HCT116 (cell line): ENCODE results near the gene DNM1L. TPM values are rescaled to one million over a fixed set of nuclear protein-coding genes. Genes with fewer than 3 reads are reported as not detected.
A peak's percentile ranks its signal among the peaks of the same experiment; 100 is the strongest.

Source experiments
- ATAC-seq: fragments of 200-7000 bp; cut with Tn5 transposase; 2 replicates; pipeline ENCODE4 v1.9.1; 2020; ENCODE audit warnings: mild to moderate bottlenecking, moderate library complexity
- BruUV-seq: library from RNA; stranded (reverse); fragments of 400-500 nt; replicated peaks from 2 replicates; lab custom pipeline; 2021; lab: Mats Ljungman, UMichigan
- CTCF ChIA-PET: fragments of 300-600 bp; sonication (Branson Sonifier 250); formaldehyde crosslinking; loops from one replicate; lab custom pipeline; 2021; ENCODE audit warnings: antibody characterized with exemption; lab: Charles Lee
- POLR2A ChIA-PET: fragments of 300-600, 350-600 bp; sonication (Branson Sonifier 250); formaldehyde crosslinking; loops from one replicate; lab custom pipeline; 2021; ENCODE audit warnings: antibody characterized with exemption; lab: Charles Lee
- RAD21 ChIA-PET, 2 experiments: fragments of 300-600 bp; sonication (Branson Sonifier 250); formaldehyde crosslinking; loops; one replicate each; lab custom pipeline; 2023; ENCODE audit warnings: low total read pairs in 2 of 2; ENCODE audit not compliant: uncharacterized antibody in 2 of 2, unreplicated experiment in 2 of 2, low non-redundant PET in 1 of 2; lab: Charles Lee
- DNase-seq: peaks from one replicate; pipeline ENCODE4 v3.0.0-alpha.2; 2010; ENCODE audit warnings: low read depth, low spot score
- H2AFZ ChIP-seq: fragments of 200-600 bp; shearing (Covaris generic), sonication (generic); 2 replicates; pipeline ENCODE4 v1.6.1; 2017; ENCODE audit warnings: low read depth, mixed run types, mixed read lengths, antibody characterized with exemption, low read length; ENCODE audit not compliant: poor library complexity, severe bottlenecking
- H3K27ac ChIP-seq: 2 replicates; pipeline ENCODE4 v1.5.1; 2012; ENCODE audit warnings: low read depth, low read length
- H3K27me3 ChIP-seq: fragments of 200-600 bp; sonication (generic); 2 replicates; pipeline ENCODE4 v1.6.1; 2016; ENCODE audit warnings: mixed run types, low read length, mixed read lengths; ENCODE audit not compliant: insufficient read depth
- H3K36me3 ChIP-seq, 2 experiments: fragments of 200-500 bp in 1 of 2; fragments of 200-600 bp in 1 of 2; sonication (Bioruptor generic) in 1 of 2; sonication (generic) in 1 of 2; 2 replicates each; pipeline versions ENCODE4 v1.5.1 to v1.6.1; 2014 to 2016; ENCODE audit warnings: low read length in 2 of 2, inconsistent platforms in 1 of 2, mixed read lengths in 1 of 2, mixed run types in 1 of 2; ENCODE audit not compliant: insufficient read depth in 2 of 2, control insufficient read depth in 1 of 2
- H3K4me1 ChIP-seq, 2 experiments: fragments of 200-600 bp in 1 of 2; sonication (generic) in 1 of 2; 2 replicates each; pipeline versions ENCODE4 v1.5.1 to v1.6.1; 2012 to 2017; ENCODE audit warnings: low read length in 2 of 2, inconsistent platforms in 1 of 2, mild to moderate bottlenecking in 1 of 2, mixed read lengths in 1 of 2, mixed run types in 1 of 2, moderate library complexity in 1 of 2; ENCODE audit not compliant: insufficient read depth in 2 of 2, control insufficient read depth in 1 of 2
- H3K4me2 ChIP-seq: fragments of 200-600 bp; sonication (generic); 2 replicates; pipeline ENCODE4 v1.6.1; 2017; ENCODE audit warnings: mixed run types, low read length, mixed read lengths
- H3K4me3 ChIP-seq, 2 experiments: fragments of 200-600 bp in 1 of 2; sonication (generic) in 1 of 2; replicated peaks in 1 of 2; 2 replicates each; pipeline ENCODE4 v1.5.1; 2011 to 2016; ENCODE audit warnings: low read length in 2 of 2, control low read depth in 1 of 2, low read depth in 1 of 2, mild to moderate bottlenecking in 1 of 2, mixed read lengths in 1 of 2, mixed run types in 1 of 2
- H3K79me2 ChIP-seq: fragments of 200-600 bp; sonication (generic); 2 replicates; pipeline ENCODE4 v1.6.1; 2017; ENCODE audit warnings: mild to moderate bottlenecking, mixed run types, low read length, moderate library complexity, mixed read lengths; ENCODE audit not compliant: insufficient read depth
- H3K9ac ChIP-seq: fragments of 200-600 bp; sonication (generic); 2 replicates; pipeline ENCODE4 v1.6.1; 2016; ENCODE audit warnings: low read length, mixed read lengths
- H3K9me2 ChIP-seq: fragments of 200-600 bp; sonication (generic), shearing (Covaris generic); 2 replicates; pipeline ENCODE4 v1.6.1; 2017; ENCODE audit warnings: mixed run types, mild to moderate bottlenecking, moderate library complexity; ENCODE audit not compliant: insufficient read depth
- H3K9me3 ChIP-seq, 2 experiments: fragments of 200-500 bp in 1 of 2; fragments of 200-600 bp in 1 of 2; sonication (Bioruptor generic) in 1 of 2; sonication (generic) in 1 of 2; 2 replicates each; pipeline ENCODE4 v1.6.1; 2014 to 2017; ENCODE audit warnings: low read length in 2 of 2, mixed read lengths in 2 of 2, inconsistent platforms in 1 of 2, low read depth in 1 of 2, mild to moderate bottlenecking in 1 of 2, mixed run types in 1 of 2, moderate library complexity in 1 of 2; ENCODE audit not compliant: control insufficient read depth in 1 of 2, insufficient read depth in 1 of 2
- H4K20me1 ChIP-seq: fragments of 200-600 bp; sonication (generic), shearing (Covaris generic); 2 replicates; pipeline ENCODE4 v1.6.1; 2017; ENCODE audit warnings: mixed run types, mild to moderate bottlenecking, moderate library complexity; ENCODE audit not compliant: insufficient read depth
- CEBPB ChIP-seq: IDR thresholded peaks from 2 replicates; pipeline ENCODE4 v1.6.1; 2012; ENCODE audit warnings: low read depth
- EGR1 ChIP-seq: IDR thresholded peaks from 2 replicates; pipeline ENCODE4 v1.6.1; 2012; ENCODE audit warnings: low read depth
- POLR2A ChIP-seq: IDR thresholded peaks from 2 replicates; pipeline ENCODE4 v1.7.0; 2011; ENCODE audit warnings: borderline replicate concordance; ENCODE audit not compliant: insufficient read depth, insufficient read length; ENCODE audit errors: extremely low read depth
- POLR2AphosphoS5 ChIP-seq: IDR thresholded peaks from 2 replicates; pipeline ENCODE4 v1.6.1; 2011; ENCODE audit warnings: mild to moderate bottlenecking, low read depth, low read length, moderate library complexity
- SP1 ChIP-seq: IDR thresholded peaks from 2 replicates; pipeline ENCODE4 v1.6.1; 2012; ENCODE audit warnings: low read depth
- TCF7L2 ChIP-seq: IDR thresholded peaks from 2 replicates; pipeline ENCODE4 v1.7.0; 2011; ENCODE audit warnings: borderline replicate concordance, inconsistent platforms; ENCODE audit not compliant: insufficient read depth, insufficient read length; ENCODE audit errors: extremely low read depth
- YY1 ChIP-seq: IDR thresholded peaks from 2 replicates; pipeline ENCODE4 v1.6.1; 2011; ENCODE audit warnings: low read length, low read depth, moderate library complexity, mild to moderate bottlenecking; ENCODE audit not compliant: insufficient replicate concordance; ENCODE audit errors: extremely low read depth
- ZBTB33 ChIP-seq: IDR thresholded peaks from 2 replicates; pipeline ENCODE4 v1.6.1; 2011; ENCODE audit warnings: mild to moderate bottlenecking, low read length, moderate library complexity; ENCODE audit not compliant: insufficient replicate concordance; ENCODE audit errors: extremely low read depth
- intact Hi-C: fragments of 100-400 bp; cut with micrococcal nuclease; formaldehyde crosslinking; loops from 2 replicates; pipeline ENCODE4 v1.10.0; 2022
- total RNA-seq: library from RNA; stranded (reverse); gene quantifications from one replicate; pipeline ENCODE4 v1.2.1, GENCODE V29; 2021; ENCODE audit not compliant: unreplicated experiment

DNM1L gene
- total RNA-seq, 1 experiment from 2014 or later = 69.7 TPM

- no peak for TF ChIP-seq CEBPB
- peak; percentile 83 for TF ChIP-seq POLR2A
- TF ChIP-seq YY1 = peak; percentile 87
- peak; percentile 16 for TF ChIP-seq TCF7L2
- TF ChIP-seq POLR2AphosphoS5 = peak; percentile 92
- TF ChIP-seq SP1 = peak; percentile 83
- TF ChIP-seq, all 23 proteins: peak for 11
Observed at GRCh38 chr12:32679091-32679919, at the start of gene DNM1L (continued).

- no peak for ATAC-seq
- no peak for DNase-seq
- H3K4me3 ChIP-seq = no peak overlapping the region
- intact Hi-C loops = no loop called here
- BruUV-seq = no TSS peak
- no peaks in the 10 kb centered on the region for H3K9me2 ChIP-seq
- no peaks in the 10 kb centered on the region for H3K79me2 ChIP-seq
- no peak overlapping the region for H3K4me2 ChIP-seq
- H3K4me1 ChIP-seq = no peaks in the 10 kb centered on the region
- H3K9me3 ChIP-seq = no peaks in the 10 kb centered on the region
- no peaks in the 10 kb centered on the region for H3K36me3 ChIP-seq
- H3K9ac ChIP-seq = no peak overlapping the region
- TF ChIP-seq ZBTB33 (no peak), EGR1 (no peak)
- POLR2A ChIA-PET = no interaction called here
- H3K27me3 ChIP-seq = no peaks in the 10 kb centered on the region
- H2AFZ ChIP-seq = no peak overlapping the region
- RAD21 ChIA-PET = no interaction called here
- no peaks in the 10 kb centered on the region for H4K20me1 ChIP-seq
- CTCF ChIA-PET = no interaction called here
- no peak overlapping the region for H3K27ac ChIP-seq
Observed at GRCh38 chr12:32641287-32641901, 37.7 kb upstream of the DNM1L start.
